BE2C (cell line): ENCODE results near the gene GNL2.

ENCODE experiments used
- DNase-seq: peaks from one replicate; pipeline ENCODE4 v3.0.0-alpha.2; 2020
- H3K27me3 ChIP-seq: fragments of 250-450 bp; sonication (Bioruptor Pico); 2 replicates; pipeline ENCODE4 v1.5.1; 2020; ENCODE audit warnings: mild to moderate bottlenecking
- H3K36me3 ChIP-seq: fragments of 250-450 bp; sonication (Bioruptor Pico); 2 replicates; pipeline ENCODE4 v1.5.1; 2020; ENCODE audit warnings: mild to moderate bottlenecking
- H3K4me1 ChIP-seq: fragments of 250-450 bp; sonication (Bioruptor Pico); 2 replicates; pipeline ENCODE4 v1.5.1; 2020
- H3K4me3 ChIP-seq: 2 replicates; pipeline ENCODE4 v1.5.1; 2011; ENCODE audit warnings: low read depth, low read length
- H3K9me3 ChIP-seq: fragments of 250-450 bp; sonication (Bioruptor Pico); 2 replicates; pipeline ENCODE4 v1.5.1; 2020
- CTCF ChIP-seq: IDR thresholded peaks from 2 replicates; pipeline ENCODE4 v1.5.1; 2012; ENCODE audit warnings: mild to moderate bottlenecking, low read depth, low read length

The GNL2 gene

DNA sequence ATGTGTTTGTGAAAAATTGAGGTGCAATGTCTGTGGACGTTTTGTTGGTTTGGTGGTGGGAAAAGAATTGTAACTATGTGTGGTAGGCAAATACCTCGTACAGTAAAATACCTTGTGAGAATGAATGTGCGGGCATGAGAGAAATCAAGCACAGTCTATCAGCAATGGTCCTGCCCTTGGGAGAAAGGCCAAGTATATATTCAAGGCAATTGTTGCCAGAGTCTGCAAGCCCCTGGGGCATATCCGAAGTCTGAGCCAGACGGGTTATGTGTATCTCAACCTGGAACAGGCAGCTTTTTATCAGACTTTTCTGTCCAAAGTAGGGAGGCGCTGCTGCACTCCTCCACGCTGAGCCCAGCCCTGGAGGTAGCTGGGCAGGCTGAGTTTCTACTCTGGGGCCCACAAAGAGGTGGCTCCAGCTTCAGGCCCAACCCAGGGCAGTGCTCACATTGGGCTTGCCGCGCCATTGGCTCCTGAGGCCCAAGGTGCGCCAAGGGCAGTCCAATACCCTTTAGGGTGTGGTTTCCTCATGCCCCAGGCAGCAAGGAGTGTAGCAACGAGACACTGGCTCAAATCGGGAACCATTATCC lies 9.4 kb upstream of the GNL2 start:
- DNase-seq, result peak; percentile 47
- H3K36me3 ChIP-seq, result no peaks in the 10 kb centered on the region
- no peaks in the 10 kb centered on the region for H3K9me3 ChIP-seq
- no peak overlapping the region for H3K4me3 ChIP-seq
- no peaks in the 10 kb centered on the region for H3K27me3 ChIP-seq
- no peaks in the 10 kb centered on the region for H3K4me1 ChIP-seq
- 0 out of 2 replicates have a peak, but pooled peaks have one; percentile 2 for TF ChIP-seq CTCF

DNA sequence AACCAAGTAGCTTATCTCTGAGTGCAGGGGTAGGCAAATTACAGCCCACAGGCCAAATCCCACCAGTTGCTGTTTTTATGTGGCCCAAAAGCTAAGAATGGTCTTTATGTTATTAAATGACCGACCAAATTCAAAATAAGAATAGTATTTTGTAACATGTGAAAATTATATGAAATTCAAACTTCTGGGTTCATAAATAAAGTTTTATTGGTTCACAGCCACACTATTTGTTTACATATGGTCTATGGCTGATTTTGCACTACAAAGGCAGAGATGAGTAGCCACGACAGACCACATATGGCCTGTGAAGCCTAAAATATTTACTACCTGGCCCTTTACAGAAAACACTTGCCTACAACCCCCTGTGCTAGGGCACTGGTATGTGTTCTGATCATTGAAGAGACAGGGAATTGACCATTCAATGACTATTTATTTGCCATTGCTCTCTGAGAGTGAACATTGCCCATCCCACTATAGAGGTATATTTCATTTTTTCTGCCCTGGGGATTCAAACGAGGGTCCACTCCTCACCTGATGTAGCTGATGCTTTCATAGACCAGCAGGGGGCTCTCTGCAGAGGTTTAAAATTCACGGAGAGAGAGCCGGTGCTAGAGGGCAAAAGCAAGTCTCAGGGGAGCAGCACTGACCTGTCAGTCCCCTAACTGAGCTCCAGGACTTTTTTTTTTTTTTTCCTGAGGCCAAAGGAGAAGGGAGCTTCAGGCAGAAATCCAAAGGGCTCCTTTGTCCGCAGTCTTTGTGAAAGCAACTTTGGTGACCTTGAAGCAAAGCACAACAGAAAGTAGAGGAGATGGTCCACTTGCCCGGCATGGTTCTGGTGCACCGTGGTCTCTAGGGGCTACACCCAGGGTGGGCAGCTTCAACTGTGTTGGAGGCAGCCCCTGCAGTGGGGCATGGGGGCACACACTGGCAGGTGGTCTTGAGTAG lies 7.3 kb upstream of the GNL2 start:
- DNase-seq, result peak; percentile 60
- H3K27me3 ChIP-seq, result no peaks in the 10 kb centered on the region
- H3K4me3 ChIP-seq, result no peak overlapping the region
- H3K36me3 ChIP-seq, result no peaks in the 10 kb centered on the region
- no peaks in the 10 kb centered on the region for H3K4me1 ChIP-seq
- H3K9me3 ChIP-seq, result no peaks in the 10 kb centered on the region
- peak; percentile 74 for TF ChIP-seq CTCF

- no peaks in the 10 kb centered on the region for H3K27me3 ChIP-seq
- H3K4me3 ChIP-seq, result no peak overlapping the region
- no peaks in the 10 kb centered on the region for H3K9me3 ChIP-seq
- H3K4me1 ChIP-seq, result peaks cover 8% of the 10 kb centered on the region; the same call in 1 of the 2 replicates
- no peak for TF ChIP-seq CTCF
- H3K36me3 ChIP-seq, result no peaks in the 10 kb centered on the region
- no peak for DNase-seq
Measured at GRCh38 chr1:37601441-37601840, 5.7 kb upstream of the GNL2 start.

GRCh38 chr1:37599940-37600339 lies 4.2 kb upstream of the GNL2 start:
- peak; percentile 62 for DNase-seq
- H3K36me3 ChIP-seq, result no peaks in the 10 kb centered on the region
- peaks cover 8% of the 10 kb centered on the region; the same call in 1 of the 2 replicates for H3K4me1 ChIP-seq
- H3K9me3 ChIP-seq, result no peaks in the 10 kb centered on the region
- no peak overlapping the region for H3K4me3 ChIP-seq
- no peak for TF ChIP-seq CTCF
- no peaks in the 10 kb centered on the region for H3K27me3 ChIP-seq

DNA sequence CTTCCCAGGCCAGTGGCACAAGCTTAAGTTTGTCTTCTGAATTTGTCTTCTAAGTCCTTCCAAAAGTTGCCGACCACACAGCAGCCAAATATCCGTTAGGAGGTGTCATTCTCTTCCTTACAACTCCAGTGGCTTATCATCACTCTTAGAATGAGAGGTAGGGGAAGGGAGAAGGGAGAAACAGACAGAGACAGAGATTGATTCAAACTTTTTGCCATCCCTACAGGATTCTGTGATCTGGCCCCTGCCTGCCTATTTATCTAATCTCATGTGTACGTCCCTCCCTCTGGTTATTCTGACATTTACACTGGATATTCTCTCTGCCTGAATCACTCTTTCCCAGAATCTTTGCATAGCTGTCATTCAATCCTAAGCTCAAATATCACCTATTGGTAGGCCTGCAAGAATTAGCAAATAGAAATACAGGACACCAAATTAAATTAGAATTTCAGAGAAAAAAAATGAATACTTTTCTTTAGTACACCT lies 488 bp upstream of the GNL2 start:
- H3K4me3 ChIP-seq, result peak overlapping the region; percentile 95
- no peak for DNase-seq
- no peaks in the 10 kb centered on the region for H3K9me3 ChIP-seq

More for the DNA sequence above, 488 bp upstream of the GNL2 start:
- no peak for TF ChIP-seq CTCF
- Histone ChIP-seq H3K36me3 (peaks cover 16% of the 10 kb centered on the region), H3K4me1 (peaks cover 8% of the 10 kb centered on the region; the same call in 1 of the 2 replicates), H3K27me3 (no peaks in the 10 kb centered on the region)
